ENCODE measurements around the gene KRTAP3-1. TPM values are rescaled to one million over a fixed set of nuclear protein-coding genes. Genes with fewer than 3 reads are reported as not detected.

Gene KRTAP3-1
- total RNA-seq, 1 experiment from 2014 or later: not detected

- Histone ChIP-seq H3K27ac (ENCODE audit: insufficient read length, low read depth, low read length) (no peak overlapping the region), H2BK20ac (ENCODE audit: low read depth, low read length, poor library complexity, severe bottlenecking) (no peak overlapping the region), H2AK5ac (ENCODE audit: insufficient read length, low read length) (no peak overlapping the region), H3K27me3 (ENCODE audit: insufficient read depth, low read length) (no peaks in the 10 kb centered on the region), H2BK15ac (ENCODE audit: low read depth, low read length) (no peak overlapping the region), H2BK12ac (ENCODE audit: insufficient read length, low read depth, low read length) (no peak overlapping the region), H3K23me2 (ENCODE audit: insufficient read length, low read depth, low read length, poor library complexity, severe bottlenecking) (no peaks in the 10 kb centered on the region), H4K91ac (ENCODE audit: insufficient read length, low read depth, low read length) (no peak overlapping the region), H2AFZ (ENCODE audit: low read length) (no peak overlapping the region), H4K20me1 (ENCODE audit: control insufficient read depth, insufficient read depth, insufficient read length) (no peaks in the 10 kb centered on the region), H3K4me1 (ENCODE audit: insufficient read depth, low read length) (peaks cover 9% of the 10 kb centered on the region; the same call in 1 of the 2 replicates), H3K4me2 (ENCODE audit: insufficient read depth, insufficient read length, low read length) (no peak overlapping the region), H2BK5ac (ENCODE audit: insufficient read length, low read length) (no peak overlapping the region), H3K79me2 (ENCODE audit: insufficient read depth, low read length) (no peaks in the 10 kb centered on the region), H2BK120ac (ENCODE audit: low read depth, low read length, poor library complexity, severe bottlenecking) (no peak overlapping the region), H3K23ac (ENCODE audit: insufficient read length, low read depth, low read length) (no peak overlapping the region), H3K9ac (ENCODE audit: extremely low read depth, insufficient read length, low read length) (no peak overlapping the region), H3K9me3 (ENCODE audit: control insufficient read depth, low read depth, low read length) (no peaks in the 10 kb centered on the region), H3K79me1 (ENCODE audit: insufficient read depth, low read depth, low read length, poor library complexity, severe bottlenecking) (no peaks in the 10 kb centered on the region), H3K4ac (ENCODE audit: low read depth, low read length) (no peak overlapping the region), H3K56ac (ENCODE audit: insufficient read length, low read depth, low read length) (no peak overlapping the region), H3K14ac (ENCODE audit: insufficient read depth, low read length) (no peak overlapping the region), H4K5ac (ENCODE audit: insufficient read length, low read depth, low read length) (no peak overlapping the region), H3T11ph (ENCODE audit: low read length) (no peak overlapping the region), H3K18ac (ENCODE audit: insufficient read length, low read depth, low read length) (no peak overlapping the region), H4K8ac (replicated peaks; ENCODE audit: insufficient read length, low read depth, low read length) (no peak overlapping the region)
- H3K27me3 Mint-ChIP-seq (ENCODE audit: low read depth): no peaks in the 10 kb centered on the region; the same call in none of the 2 replicates
- no peak for TF ChIP-seq CTCF (conservative IDR thresholded peaks at IDR 0.05)
- H3K9me3 Mint-ChIP-seq: no peaks in the 10 kb centered on the region
- H3K36me3 Mint-ChIP-seq (ENCODE audit: insufficient read depth in 1 of 3, low read depth in 3 of 3): no peaks in the 10 kb centered on the region
- DNase-seq: no peak
- no peak overlapping the region for H3K27ac Mint-ChIP-seq
- no CpG with 5 or more reads among the region's 1 CpG for WGBS (ENCODE audit: extremely low coverage, insufficient read length, low lambda C conversion rate)
- H3K4me3 Mint-ChIP-seq: no peak overlapping the region
- H3K4me1 Mint-ChIP-seq: peaks cover 25 to 28% of the 10 kb centered on the region in 2 experiments
These were observed 47.3 kb downstream of the KRTAP3-1 start for GRCh38 chr17:40961591-40961990.

Measured in H9 (cell line).